Colonic mucosa (tissue), 4 donors: ENCODE results near the gene CISH. TPM values are rescaled to one million over a fixed set of nuclear protein-coding genes. Genes with fewer than 3 reads are reported as not detected.

Experiments
- DNase-seq: peaks from one replicate; pipeline ENCODE4 v3.0.0-alpha.2; 2020
- H3K27ac ChIP-seq: fragments of 200-600 bp; one replicate; pipeline ENCODE4 v1.8.0; 2021
- H3K27me3 ChIP-seq: fragments of 200-600 bp; one replicate; pipeline ENCODE4 v1.8.0; 2021
- H3K36me3 ChIP-seq: fragments of 200-600 bp; one replicate; pipeline ENCODE4 v1.8.0; 2021
- H3K4me1 ChIP-seq: fragments of 200-600 bp; one replicate; pipeline ENCODE4 v1.8.0; 2021; ENCODE audit warnings: mild to moderate bottlenecking
- H3K4me3 ChIP-seq: fragments of 200-600 bp; one replicate; pipeline ENCODE4 v1.8.0; 2021
- H3K9ac ChIP-seq, 2 donors: one replicate each; pipeline ENCODE4 v1.7.0; 2013; ENCODE audit warnings: control low read depth in 2 of 2, low read depth in 2 of 2, low read length in 2 of 2
- H3K9me3 ChIP-seq: fragments of 200-600 bp; one replicate; pipeline ENCODE4 v1.8.0; 2021
- CTCF ChIP-seq: fragments of 200-600 bp; IDR thresholded peaks from one replicate; pipeline ENCODE4 v1.8.0; 2022; ENCODE audit warnings: antibody characterized with exemption, mild to moderate bottlenecking
- intact Hi-C: fragments of 100-400 bp; cut with DNase I; formaldehyde crosslinking; loops from one replicate; pipeline ENCODE4 v1.14.1; 2022
- total RNA-seq, 2 donors: library from RNA; stranded (reverse); fragmentation: NEBNext Ultra II Directional in 1 of 2; extraction: Animal tissue kit (Norgen Biotek cat#: 25700) in 1 of 2; gene quantifications; one replicate each; pipeline ENCODE4 v1.2.1, GENCODE V29; 2021
- donor health status: healthy.
- donor health status: DM: no; HTN: no; CAD: no.
- donor health status: DM: no; HTN: no; CAD: no.

The CISH gene
- total RNA-seq, 2 donors from 2014 or later, result 17.1 to 19.6 TPM

GRCh38 chr3:50592568-50592967 lies 19.0 kb downstream of the CISH start:
- no peaks in the 10 kb centered on the region for H3K36me3 ChIP-seq
- H3K9ac ChIP-seq, result peak overlapping the region in 1 of 2 donors; percentile 51
- no peaks in the 10 kb centered on the region for H3K27me3 ChIP-seq
- no peak overlapping the region for H3K4me3 ChIP-seq
- no peak overlapping the region for H3K27ac ChIP-seq
- DNase-seq, result no peak
- H3K4me1 ChIP-seq, result peaks cover 6% of the 10 kb centered on the region
- TF ChIP-seq CTCF, result no peak
- intact Hi-C loops, result no loop called here
- no peaks in the 10 kb centered on the region for H3K9me3 ChIP-seq

- H3K27me3 ChIP-seq, result no peaks in the 10 kb centered on the region
- H3K27ac ChIP-seq, result no peak overlapping the region
- no peaks in the 10 kb centered on the region for H3K9me3 ChIP-seq
- no peaks in the 10 kb centered on the region for H3K36me3 ChIP-seq
- no peak for DNase-seq
- intact Hi-C loops, result no loop called here
- H3K4me3 ChIP-seq, result no peak overlapping the region
- peaks cover 6% of the 10 kb centered on the region for H3K4me1 ChIP-seq
- peak overlapping the region in 1 of 2 donors; percentile 21 for H3K9ac ChIP-seq
- TF ChIP-seq CTCF, result no peak
Measured at GRCh38 chr3:50591196-50591741, 20.3 kb downstream of the CISH start.

GRCh38 chr3:50588759-50589433 lies 22.7 kb downstream of the CISH start:
- Histone ChIP-seq H3K9me3 (no peaks in the 10 kb centered on the region), H3K36me3 (no peaks in the 10 kb centered on the region), H3K27ac (no peak overlapping the region), H3K9ac (no peak overlapping the region), H3K27me3 (no peaks in the 10 kb centered on the region), H3K4me1 (peaks cover 6% of the 10 kb centered on the region), H3K4me3 (no peak overlapping the region)
- no peak for DNase-seq
- TF ChIP-seq CTCF, result no peak
- intact Hi-C loops, result no loop called here

- intact Hi-C loops, result no loop called here
- no peak overlapping the region for H3K27ac ChIP-seq
- no peak overlapping the region for H3K4me3 ChIP-seq
- H3K4me1 ChIP-seq, result peaks cover 6% of the 10 kb centered on the region
- no peaks in the 10 kb centered on the region for H3K36me3 ChIP-seq
- H3K9me3 ChIP-seq, result no peaks in the 10 kb centered on the region
- TF ChIP-seq CTCF, result no peak
- no peak for DNase-seq
- no peak overlapping the region for H3K9ac ChIP-seq
- no peaks in the 10 kb centered on the region for H3K27me3 ChIP-seq
Measured at GRCh38 chr3:50587806-50588758, 23.5 kb downstream of the CISH start.

- DNase-seq, result no peak
- Histone ChIP-seq H3K9ac (no peak overlapping the region), H3K27ac (no peak overlapping the region), H3K36me3 (no peaks in the 10 kb centered on the region), H3K9me3 (no peaks in the 10 kb centered on the region), H3K4me3 (no peak overlapping the region), H3K27me3 (no peaks in the 10 kb centered on the region), H3K4me1 (peaks cover 2% of the 10 kb centered on the region)
- TF ChIP-seq CTCF, result no peak
- intact Hi-C loops, result no loop called here
Measured at GRCh38 chr3:50587373-50587772, 24.2 kb downstream of the CISH start.
